CD14-positive monocyte (primary cell): Measurements from ENCODE around the gene NAPSA. TPM values are rescaled to one million over a fixed set of nuclear protein-coding genes. Genes with fewer than 3 reads are reported as not detected.

ENCODE experiments used
- DNase-seq, 3 donors: peaks; one replicate each; pipeline ENCODE4 v3.0.0-alpha.2; 2011 to 2022
- H2AFZ ChIP-seq: 2 replicates; pipeline ENCODE4 v1.6.0; 2012; ENCODE audit warnings: mild to moderate bottlenecking, low read depth, low read length, inconsistent platforms; ENCODE audit not compliant: insufficient read depth, poor library complexity, severe bottlenecking
- H3K27ac ChIP-seq, 2 donors: 1 replicate in 1 of 2; 2 replicates in 1 of 2; pipeline ENCODE4 v1.5.1; 2012 to 2013; ENCODE audit warnings: low read length in 2 of 2, control low read depth in 1 of 2, inconsistent platforms in 1 of 2, low read depth in 1 of 2, mild to moderate bottlenecking in 1 of 2
- H3K27me3 ChIP-seq, 2 donors: one replicate each; pipeline versions ENCODE4 v1.6.0 to v1.6.1; 2011 to 2013; ENCODE audit warnings: low read length in 2 of 2; ENCODE audit not compliant: control insufficient read depth in 2 of 2, insufficient read depth in 2 of 2
- H3K36me3 ChIP-seq, 2 donors: replicated peaks in 1 of 2; 1 replicate in 1 of 2; 2 replicates in 1 of 2; pipeline versions ENCODE4 v1.5.1 to v1.6.1; 2012 to 2013; ENCODE audit warnings: low read length in 2 of 2, control low read depth in 1 of 2, inconsistent platforms in 1 of 2, mild to moderate bottlenecking in 1 of 2; ENCODE audit not compliant: insufficient read depth in 2 of 2, control insufficient read depth in 1 of 2
- H3K4me1 ChIP-seq, 2 donors: 1 replicate in 1 of 2; 2 replicates in 1 of 2; pipeline versions ENCODE4 v1.5.1 to v1.6.1; 2012 to 2013; ENCODE audit warnings: low read length in 2 of 2, control low read depth in 1 of 2, inconsistent platforms in 1 of 2, mild to moderate bottlenecking in 1 of 2, moderate library complexity in 1 of 2; ENCODE audit not compliant: insufficient read depth in 2 of 2, control insufficient read depth in 1 of 2
- H3K4me2 ChIP-seq: replicated peaks from 2 replicates; pipeline ENCODE3; 2012; ENCODE audit warnings: low read length, moderate library complexity, mild to moderate bottlenecking; ENCODE audit not compliant: poor library complexity, severe bottlenecking; ENCODE audit errors: extremely low read depth
- H3K4me3 ChIP-seq, 3 experiments: fragments of 200-600 bp in 1 of 3; sonication (generic) in 1 of 3; replicated peaks in 1 of 3; 1 replicate in 2 of 3; 2 replicates in 1 of 3; pipeline ENCODE4 v1.5.1; 2011 to 2013; ENCODE audit warnings: low read length in 3 of 3, mild to moderate bottlenecking in 3 of 3, control low read depth in 2 of 3, low read depth in 2 of 3, inconsistent platforms in 1 of 3, moderate library complexity in 1 of 3
- H3K79me2 ChIP-seq: 2 replicates; pipeline ENCODE4 v1.6.0; 2012; ENCODE audit warnings: mild to moderate bottlenecking, control low read depth, inconsistent platforms, low read length, moderate library complexity; ENCODE audit not compliant: insufficient read depth
- H3K9ac ChIP-seq: 2 replicates; pipeline ENCODE4 v1.6.0; 2017; ENCODE audit warnings: low read length, mild to moderate bottlenecking; ENCODE audit not compliant: insufficient read depth, poor library complexity, severe bottlenecking
- H3K9me3 ChIP-seq, 2 donors: replicated peaks in 1 of 2; 1 replicate in 1 of 2; 2 replicates in 1 of 2; pipeline versions ENCODE4 v1.5.1 to v1.6.1; 2012 to 2013; ENCODE audit warnings: low read length in 2 of 2, control low read depth in 1 of 2; ENCODE audit not compliant: control insufficient read depth in 1 of 2, insufficient read depth in 1 of 2
- H4K20me1 ChIP-seq: 2 replicates; pipeline ENCODE4 v1.6.0; 2012; ENCODE audit warnings: mild to moderate bottlenecking, low read length, control low read depth, moderate library complexity; ENCODE audit not compliant: insufficient read depth
- H3K27ac Mint-ChIP-seq, 7 donors: one replicate each; pipeline ENCODE4 v1.8.0; 2020; ENCODE audit warnings: mild to moderate bottlenecking in 7 of 7, mixed read lengths in 7 of 7, moderate library complexity in 6 of 7, inconsistent platforms in 2 of 7
- H3K27me3 Mint-ChIP-seq, 3 donors: one replicate each; pipeline ENCODE4 v1.8.0; 2021 to 2022; ENCODE audit warnings: low read depth in 3 of 3, mild to moderate bottlenecking in 3 of 3, mixed read lengths in 3 of 3, moderate library complexity in 3 of 3, inconsistent platforms in 1 of 3
- H3K36me3 Mint-ChIP-seq, 2 donors: one replicate each; pipeline ENCODE4 v1.8.0; 2020; ENCODE audit warnings: mixed read lengths in 2 of 2, inconsistent platforms in 1 of 2, mild to moderate bottlenecking in 1 of 2
- H3K4me1 Mint-ChIP-seq: one replicate; pipeline ENCODE4 v1.8.0; 2020; ENCODE audit warnings: mild to moderate bottlenecking, mixed read lengths
- H3K4me3 Mint-ChIP-seq, 2 donors: one replicate each; pipeline ENCODE4 v1.8.0; 2020; ENCODE audit warnings: mild to moderate bottlenecking in 2 of 2, mixed read lengths in 2 of 2, moderate library complexity in 1 of 2
- H3K9me3 Mint-ChIP-seq, 7 donors: one replicate each; pipeline ENCODE4 v1.8.0; 2020 to 2022; ENCODE audit warnings: mixed read lengths in 7 of 7, mild to moderate bottlenecking in 6 of 7, moderate library complexity in 6 of 7, inconsistent platforms in 2 of 7
- WGBS: methylation state at CpG from one replicate; pipeline ENCODE4 v1.1.5; 2013; ENCODE audit warnings: missing lambda C conversion rate; ENCODE audit not compliant: insufficient coverage; 5-methylcytosine and 5-hydroxymethylcytosine counted together
- intact Hi-C, 2 donors: fragments of 100-400 bp; cut with micrococcal nuclease; formaldehyde crosslinking; loops; one replicate each; pipeline versions ENCODE4 v1.15.0 to v1.15.1; 2023
- polyA plus RNA-seq, 3 donors: library from polyadenylated mRNA; depleted of rRNA in 1 of 3; unstranded in 2 of 3; stranded (reverse) in 1 of 3; fragments of 300-500 nt in 2 of 3; fragments of >200 nt in 1 of 3; fragmentation: Illumina TruSeq in 2 of 3; gene quantifications; 1 replicate in 2 of 3; 2 replicates in 1 of 3; pipeline ENCODE4 v1.2.3, GENCODE V29; 2012 to 2021
- TF ChIP-seq, protein P1 (sequence below): fragments of 200-600 bp; IDR thresholded peaks from one replicate; pipeline ENCODE4 v1.8.0; 2022; ENCODE audit warnings: antibody characterized with exemption, mild to moderate bottlenecking

The NAPSA gene
- polyA plus RNA-seq, 3 donors = 0.27 to 1.3 (median 0.52) TPM

DNA sequence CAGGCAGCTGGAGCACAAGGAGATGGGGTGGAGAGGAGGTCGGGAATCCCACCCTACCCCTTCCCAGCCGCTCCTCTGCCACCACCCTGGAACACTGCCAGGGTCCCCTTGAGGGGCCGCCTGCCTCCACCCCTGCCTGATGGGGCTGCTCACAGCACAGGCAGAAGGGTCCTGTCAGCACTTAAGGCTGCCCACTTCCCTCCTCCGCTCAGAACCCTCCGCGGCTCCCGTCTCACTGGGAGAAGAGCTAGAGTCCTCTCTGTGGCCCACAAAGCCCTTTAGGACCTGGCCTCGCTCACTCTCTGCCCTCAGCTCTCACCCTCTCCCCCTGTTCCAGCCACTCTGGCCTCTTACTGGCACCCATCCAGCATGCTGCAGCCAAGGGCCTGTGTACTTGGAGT lies 15.3 kb upstream of the NAPSA start:
- H3K27ac ChIP-seq = no peak overlapping the region
- no peaks in the 10 kb centered on the region for H3K9me3 ChIP-seq
- WGBS = 98% methylated on average over 6 of the region's 8 CpGs
- peaks cover 0 to 5% (median 3%) of the 10 kb centered on the region in 3 donors for H3K27me3 Mint-ChIP-seq
- H3K9me3 Mint-ChIP-seq = peaks cover 0 to 3% (median 0%) of the 10 kb centered on the region in 7 donors
- H3K4me2 ChIP-seq = no peak overlapping the region
- intact Hi-C loops = loop anchor here in 1 of 2 donors (5.0 kb wide), 1 partner anchor 132 kb away; the partner anchor contains the start of genes ASPDH and JOSD2
- no peak overlapping the region for H3K4me3 ChIP-seq
- no peak overlapping the region for H2AFZ ChIP-seq
- peaks cover 47 to 57% of the 10 kb centered on the region in 2 donors for H3K36me3 Mint-ChIP-seq
- peaks cover 29 to 41% of the 10 kb centered on the region in 2 donors for H3K4me1 ChIP-seq
- H3K4me3 Mint-ChIP-seq = no peak overlapping the region
- peak overlapping the region in 2 of 7 donors; percentile 30 to 54 for H3K27ac Mint-ChIP-seq
- peaks cover 34% of the 10 kb centered on the region for H3K4me1 Mint-ChIP-seq
- no peaks in the 10 kb centered on the region for H3K27me3 ChIP-seq
- peaks cover 36% of the 10 kb centered on the region for H3K79me2 ChIP-seq
- peaks cover 69% of the 10 kb centered on the region for H4K20me1 ChIP-seq
- DNase-seq = no peak
- H3K9ac ChIP-seq = no peak overlapping the region
- TF ChIP-seq, protein P1, sequence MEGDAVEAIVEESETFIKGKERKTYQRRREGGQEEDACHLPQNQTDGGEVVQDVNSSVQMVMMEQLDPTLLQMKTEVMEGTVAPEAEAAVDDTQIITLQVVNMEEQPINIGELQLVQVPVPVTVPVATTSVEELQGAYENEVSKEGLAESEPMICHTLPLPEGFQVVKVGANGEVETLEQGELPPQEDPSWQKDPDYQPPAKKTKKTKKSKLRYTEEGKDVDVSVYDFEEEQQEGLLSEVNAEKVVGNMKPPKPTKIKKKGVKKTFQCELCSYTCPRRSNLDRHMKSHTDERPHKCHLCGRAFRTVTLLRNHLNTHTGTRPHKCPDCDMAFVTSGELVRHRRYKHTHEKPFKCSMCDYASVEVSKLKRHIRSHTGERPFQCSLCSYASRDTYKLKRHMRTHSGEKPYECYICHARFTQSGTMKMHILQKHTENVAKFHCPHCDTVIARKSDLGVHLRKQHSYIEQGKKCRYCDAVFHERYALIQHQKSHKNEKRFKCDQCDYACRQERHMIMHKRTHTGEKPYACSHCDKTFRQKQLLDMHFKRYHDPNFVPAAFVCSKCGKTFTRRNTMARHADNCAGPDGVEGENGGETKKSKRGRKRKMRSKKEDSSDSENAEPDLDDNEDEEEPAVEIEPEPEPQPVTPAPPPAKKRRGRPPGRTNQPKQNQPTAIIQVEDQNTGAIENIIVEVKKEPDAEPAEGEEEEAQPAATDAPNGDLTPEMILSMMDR = no peak
- H3K36me3 ChIP-seq = peaks cover 57 to 59% of the 10 kb centered on the region in 2 donors

DNA sequence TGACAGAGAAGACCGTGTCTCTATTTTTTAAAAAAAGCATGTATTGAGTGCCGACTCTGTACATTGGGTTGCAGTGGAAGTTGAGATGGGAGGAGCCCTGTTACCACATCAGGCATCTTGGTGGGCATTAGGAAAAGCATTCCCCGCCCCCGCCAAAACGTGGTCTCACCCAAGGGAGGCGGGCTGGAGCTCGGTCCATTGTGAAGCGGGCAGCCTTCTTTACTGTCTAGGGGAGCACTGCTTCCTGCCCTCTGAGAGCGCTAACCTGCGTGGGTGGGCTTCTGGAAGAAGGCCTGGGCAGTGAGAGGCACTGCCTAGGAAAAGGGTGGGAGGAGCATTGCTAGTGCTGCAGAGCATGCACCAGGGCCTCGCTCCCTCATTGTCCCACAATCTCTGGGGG lies 14.7 kb upstream of the NAPSA start:
- no peak overlapping the region for H2AFZ ChIP-seq
- no peaks in the 10 kb centered on the region for H3K9me3 ChIP-seq
- intact Hi-C loops = loop anchor here in 1 of 2 donors (5.0 kb wide), 1 partner anchor 132 kb away; the partner anchor contains the start of genes ASPDH and JOSD2
- Mint-ChIP-seq H3K36me3 (peaks cover 47 to 57% of the 10 kb centered on the region in 2 donors), H3K27ac (peak overlapping the region in 1 of 7 donors; percentile 60), H3K9me3 (peaks cover 0 to 3% (median 0%) of the 10 kb centered on the region in 7 donors), H3K4me1 (peaks cover 29% of the 10 kb centered on the region), H3K4me3 (no peak overlapping the region), H3K27me3 (peaks cover 0 to 5% (median 3%) of the 10 kb centered on the region in 3 donors)
- H3K9ac ChIP-seq = no peak overlapping the region
- peaks cover 30% of the 10 kb centered on the region for H3K79me2 ChIP-seq
- peaks cover 24 to 38% of the 10 kb centered on the region in 2 donors for H3K4me1 ChIP-seq
- TF ChIP-seq, protein P1 = no peak
- no peaks in the 10 kb centered on the region for H3K27me3 ChIP-seq
- H3K27ac ChIP-seq = no peak overlapping the region
- no peak overlapping the region for H3K4me3 ChIP-seq
- H4K20me1 ChIP-seq = peaks cover 69% of the 10 kb centered on the region
- H3K4me2 ChIP-seq = no peak overlapping the region
- no peak for DNase-seq
- peaks cover 57 to 59% of the 10 kb centered on the region in 2 donors for H3K36me3 ChIP-seq
- 89% methylated on average over 10 of the region's 11 CpGs for WGBS
